Epithelial cell of proximal tubule (primary cell): ENCODE measurements around the gene FGD2. TPM values are rescaled to one million over a fixed set of nuclear protein-coding genes. Genes with fewer than 3 reads are reported as not detected.
"Not testable (repeated sequence)": the region's sequence is repeated elsewhere in the genome, so short reads cannot be mapped to it uniquely, and the experiment has no call there.

ENCODE experiments used
- DNase-seq: peaks from one replicate; pipeline ENCODE4 v3.0.0-alpha.2; 2011; ENCODE audit warnings: low read depth
- H3K4me3 ChIP-seq: 2 replicates; pipeline ENCODE4 v1.5.1; 2011; ENCODE audit warnings: low read depth, mild to moderate bottlenecking, low read length
- total RNA-seq: library from RNA; depleted of rRNA; stranded (reverse); fragments of >200 nt; gene quantifications from 2 replicates; pipeline ENCODE4 v1.2.3, GENCODE V29; 2015
- TF ChIP-seq, protein P1 (sequence below): conservative IDR thresholded peaks from 2 replicates; pipeline ENCODE4 v1.5.1; 2012; ENCODE audit warnings: low read depth, mild to moderate bottlenecking, low read length

FGD2 gene
- total RNA-seq, 1 donor from 2014 or later, result not detected

DNA sequence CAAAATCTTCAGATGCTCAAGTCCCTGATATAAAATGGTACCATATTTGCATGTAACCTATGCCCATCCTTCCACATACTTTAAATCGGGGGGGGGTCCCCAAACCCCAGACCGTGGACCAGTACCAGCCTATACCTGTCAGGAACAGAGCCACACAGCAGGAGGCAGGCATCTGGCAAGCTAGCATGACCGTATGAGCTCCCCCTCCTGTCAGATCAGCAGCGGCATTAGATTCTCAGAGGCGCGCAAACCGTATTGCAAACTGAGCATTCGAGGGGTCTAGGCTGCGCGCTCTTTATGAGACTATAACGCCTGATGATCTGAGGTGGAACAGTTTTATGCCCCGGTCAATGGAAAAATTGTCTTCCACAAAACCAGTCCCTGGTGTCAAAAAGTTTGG, 30.7 kb downstream of the FGD2 start:
- TF ChIP-seq, protein P1, sequence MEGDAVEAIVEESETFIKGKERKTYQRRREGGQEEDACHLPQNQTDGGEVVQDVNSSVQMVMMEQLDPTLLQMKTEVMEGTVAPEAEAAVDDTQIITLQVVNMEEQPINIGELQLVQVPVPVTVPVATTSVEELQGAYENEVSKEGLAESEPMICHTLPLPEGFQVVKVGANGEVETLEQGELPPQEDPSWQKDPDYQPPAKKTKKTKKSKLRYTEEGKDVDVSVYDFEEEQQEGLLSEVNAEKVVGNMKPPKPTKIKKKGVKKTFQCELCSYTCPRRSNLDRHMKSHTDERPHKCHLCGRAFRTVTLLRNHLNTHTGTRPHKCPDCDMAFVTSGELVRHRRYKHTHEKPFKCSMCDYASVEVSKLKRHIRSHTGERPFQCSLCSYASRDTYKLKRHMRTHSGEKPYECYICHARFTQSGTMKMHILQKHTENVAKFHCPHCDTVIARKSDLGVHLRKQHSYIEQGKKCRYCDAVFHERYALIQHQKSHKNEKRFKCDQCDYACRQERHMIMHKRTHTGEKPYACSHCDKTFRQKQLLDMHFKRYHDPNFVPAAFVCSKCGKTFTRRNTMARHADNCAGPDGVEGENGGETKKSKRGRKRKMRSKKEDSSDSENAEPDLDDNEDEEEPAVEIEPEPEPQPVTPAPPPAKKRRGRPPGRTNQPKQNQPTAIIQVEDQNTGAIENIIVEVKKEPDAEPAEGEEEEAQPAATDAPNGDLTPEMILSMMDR, result no peak
- no peak for DNase-seq
- H3K4me3 ChIP-seq, result no peak overlapping the region

DNA sequence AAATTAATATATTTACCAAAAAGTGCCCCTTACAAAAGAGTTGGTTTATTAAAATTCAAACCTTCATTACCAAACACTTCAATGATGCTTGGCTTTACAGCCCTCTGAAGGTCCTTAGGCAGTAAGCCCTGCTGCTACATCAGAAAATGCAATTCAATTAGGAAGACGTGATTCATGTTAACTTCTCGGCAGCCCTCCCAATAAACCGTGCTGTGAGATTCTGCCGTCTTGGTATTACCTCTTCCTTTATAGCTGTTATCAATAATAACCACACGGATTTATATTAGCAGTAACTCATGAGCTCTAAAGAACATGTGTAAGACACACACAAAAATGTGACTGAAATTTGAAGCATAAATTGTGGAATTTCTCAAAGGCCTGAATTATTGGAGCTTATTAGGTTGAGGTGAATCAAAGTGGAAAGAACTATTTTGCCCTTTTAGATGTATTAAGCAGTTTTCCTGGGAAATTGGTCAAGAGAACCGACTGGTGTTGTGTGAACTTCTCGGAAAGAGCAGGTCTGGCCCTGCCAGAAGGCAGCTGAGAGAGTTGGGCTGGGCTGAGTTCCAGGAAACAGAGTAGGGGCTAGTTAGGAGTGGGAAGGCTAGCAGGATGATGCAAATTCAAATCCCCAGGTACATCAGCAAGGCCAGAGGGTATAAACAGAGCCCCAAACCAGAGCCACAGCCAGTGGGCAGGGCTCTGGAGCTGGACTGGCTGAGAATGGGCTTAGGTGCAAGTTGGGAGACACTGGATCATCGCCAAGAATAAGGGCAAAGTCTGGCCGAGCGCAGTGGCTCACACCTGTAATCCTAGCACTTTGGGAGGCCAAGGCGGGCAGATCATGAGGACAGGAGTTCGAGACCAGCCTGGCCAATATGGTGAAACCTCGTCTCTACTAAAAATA, 33.1 kb downstream of the FGD2 start:
- DNase-seq, result no peak
- TF ChIP-seq, protein P1, result no peak
- no peak overlapping the region for H3K4me3 ChIP-seq

GRCh38 chr6:37039958-37040357, 34.5 kb downstream of the FGD2 start:
- TF ChIP-seq, protein P1, result no peak
- DNase-seq, result no peak
- no peak overlapping the region for H3K4me3 ChIP-seq

DNA sequence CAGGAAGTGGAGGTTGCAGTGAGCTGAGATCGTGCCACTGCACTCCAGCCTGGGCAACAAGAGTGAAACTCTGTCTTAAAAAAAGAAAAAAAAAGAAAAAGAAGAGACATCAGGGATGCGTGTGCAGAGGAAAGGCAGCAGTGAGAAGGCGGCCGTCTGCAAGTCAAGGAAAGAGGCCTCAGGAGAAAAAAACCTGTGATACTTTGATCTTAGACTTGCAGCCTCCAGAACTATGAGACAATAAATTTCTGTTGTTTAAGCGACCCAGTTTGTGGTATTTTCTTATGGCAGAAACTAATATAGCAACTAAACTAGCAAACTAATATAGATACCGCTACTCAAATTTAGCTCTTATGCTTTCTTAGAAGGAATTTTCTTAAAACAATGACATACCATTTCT, 36.1 kb downstream of the FGD2 start:
- TF ChIP-seq, protein P1, result no peak
- DNase-seq, result no peak
- H3K4me3 ChIP-seq, result no peak overlapping the region

DNA sequence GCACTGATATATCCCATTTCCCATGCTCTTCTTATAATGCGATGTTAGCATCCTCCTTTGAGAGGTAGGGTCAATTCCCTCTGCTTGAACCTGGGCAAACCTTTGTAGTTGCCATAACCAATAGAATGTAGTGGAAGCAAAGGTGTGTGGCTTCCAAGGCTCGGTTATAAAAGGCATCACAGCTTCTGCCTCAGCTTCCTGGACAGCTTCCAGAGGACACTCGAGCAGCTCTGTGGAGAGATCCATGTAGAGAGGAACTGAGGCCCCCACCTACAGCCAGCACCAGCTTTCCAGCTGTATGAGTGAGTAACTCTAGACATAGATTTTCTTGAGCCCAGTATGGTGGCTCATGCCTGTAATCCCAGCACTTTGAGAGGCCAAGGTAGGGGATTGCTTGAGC, 36.7 kb downstream of the FGD2 start:
- TF ChIP-seq, protein P1, result no peak
- H3K4me3 ChIP-seq, result no peak overlapping the region
- no peak for DNase-seq

GRCh38 chr6:37043091-37043490, 37.6 kb downstream of the FGD2 start:
- H3K4me3 ChIP-seq, DNase-seq: not testable (repeated sequence)

- H3K4me3 ChIP-seq, result no peak overlapping the region
- no peak for DNase-seq
Observed at GRCh38 chr6:37047346-37047688, 41.9 kb downstream of the FGD2 start.

More at GRCh38 chr6:37047346-37047688, 41.9 kb downstream of the FGD2 start:
- TF ChIP-seq, protein P1, result no peak
